Measurements from ENCODE around the gene SLC16A2.

GRCh38 chrX:74421740-74422352 is 553 bp downstream of the SLC16A2 start:
- TF ChIP-seq CTCF (IDR thresholded peaks at IDR 0.05) (no peak), EP300 (IDR thresholded peaks at IDR 0.05; ENCODE audit: low read depth) (no peak)

All from transverse colon (tissue), 3 donors.